SK-N-SH (cell line): ENCODE measurements around the gene SUMO2. TPM values are rescaled to one million over a fixed set of nuclear protein-coding genes. Genes with fewer than 3 reads are reported as not detected.

Experiments used
- CTCF ChIA-PET: fragments of 300-600, 350-600 bp; formaldehyde crosslinking; extraction: SDS; loops from one replicate; lab custom pipeline; 2021; lab: Yijun Ruan, JAX
- POLR2A ChIA-PET: fragments of 350-600 bp; sonication (Branson Sonifier 250); formaldehyde crosslinking; extraction: SDS; loops from one replicate; lab custom pipeline; 2020; ENCODE audit warnings: antibody characterized with exemption, inconsistent platforms; lab: Yijun Ruan, JAX
- DNase-seq: peaks from one replicate; pipeline ENCODE4 v3.0.0; 2012
- H2AFZ ChIP-seq: fragments of 200-600 bp; sonication (generic); 2 replicates; pipeline ENCODE4 v1.8.1; 2016; ENCODE audit warnings: antibody characterized with exemption, mild to moderate bottlenecking, low read depth
- H3F3A ChIP-seq: fragments of 200-600 bp; sonication (generic); replicated peaks from 2 replicates; pipeline ENCODE3; 2016; ENCODE audit warnings: antibody characterized with exemption, mild to moderate bottlenecking; ENCODE audit not compliant: insufficient read depth
- H3K27ac ChIP-seq, 2 experiments: fragments of 200-500 bp in 1 of 2; fragments of 200-600 bp in 1 of 2; sonication (Bioruptor generic) in 1 of 2; sonication (generic), shearing (Covaris generic) in 1 of 2; 2 replicates each; pipeline versions ENCODE4 v1.5.1 to v1.6.1; 2014 to 2016; ENCODE audit warnings: low read depth in 2 of 2, inconsistent platforms in 1 of 2, low read length in 1 of 2, mild to moderate bottlenecking in 1 of 2, mixed read lengths in 1 of 2
- H3K27me3 ChIP-seq: fragments of 200-600 bp; sonication (generic), shearing (Covaris generic); 2 replicates; pipeline ENCODE4 v1.6.1; 2016; ENCODE audit warnings: mixed run types; ENCODE audit not compliant: insufficient read depth
- H3K36me3 ChIP-seq, 2 experiments: fragments of 200-500 bp in 1 of 2; fragments of 200-600 bp in 1 of 2; sonication (Bioruptor generic) in 1 of 2; sonication (generic) in 1 of 2; replicated peaks in 1 of 2; 2 replicates each; pipeline versions ENCODE3 to v1.5.1; 2014 to 2016; ENCODE audit warnings: low read length in 1 of 2, mild to moderate bottlenecking in 1 of 2; ENCODE audit not compliant: insufficient read depth in 2 of 2, control insufficient read depth in 1 of 2
- H3K4me1 ChIP-seq, 2 experiments: fragments of 200-500 bp in 1 of 2; fragments of 200-600 bp in 1 of 2; sonication (Bioruptor generic) in 1 of 2; sonication (generic), shearing (Covaris generic) in 1 of 2; 2 replicates each; pipeline versions ENCODE4 v1.5.1 to v1.6.1; 2014 to 2016; ENCODE audit warnings: low read depth in 1 of 2, low read length in 1 of 2, mixed run types in 1 of 2; ENCODE audit not compliant: insufficient read depth in 2 of 2, control insufficient read depth in 1 of 2
- H3K4me2 ChIP-seq: fragments of 200-600 bp; sonication (generic), shearing (Covaris generic); 2 replicates; pipeline ENCODE4 v1.6.1; 2017; ENCODE audit warnings: mixed run types
- H3K4me3 ChIP-seq, 2 experiments: fragments of 200-500 bp in 1 of 2; fragments of 200-600 bp in 1 of 2; sonication (Bioruptor generic) in 1 of 2; sonication (generic), shearing (Covaris generic) in 1 of 2; 2 replicates each; pipeline versions ENCODE4 v1.5.1 to v1.8.1; 2014 to 2016; ENCODE audit warnings: low read depth in 2 of 2, inconsistent platforms in 1 of 2, low read length in 1 of 2, mild to moderate bottlenecking in 1 of 2, mixed read lengths in 1 of 2, moderate library complexity in 1 of 2
- H3K79me2 ChIP-seq: fragments of 200-600 bp; sonication (generic); 2 replicates; pipeline ENCODE4 v1.8.1; 2017; ENCODE audit warnings: mild to moderate bottlenecking; ENCODE audit not compliant: insufficient read depth
- H3K9ac ChIP-seq: fragments of 200-600 bp; sonication (generic); 2 replicates; pipeline ENCODE4 v1.6.1; 2017; ENCODE audit warnings: mixed run types
- H3K9me2 ChIP-seq: fragments of 200-600 bp; sonication (generic); 2 replicates; pipeline ENCODE4 v1.6.1; 2017; ENCODE audit warnings: mixed run types
- H3K9me3 ChIP-seq: fragments of 200-600 bp; sonication (generic); 2 replicates; pipeline ENCODE4 v1.6.1; 2017; ENCODE audit warnings: mixed run types, mild to moderate bottlenecking, moderate library complexity
- H4K20me1 ChIP-seq: fragments of 200-600 bp; sonication (generic); 2 replicates; pipeline ENCODE4 v1.6.1; 2017; ENCODE audit warnings: mild to moderate bottlenecking, mixed run types; ENCODE audit not compliant: insufficient read depth
- CHD2 ChIP-seq: fragments of 150-350 bp; IDR thresholded peaks from 2 replicates; pipeline ENCODE4 v1.6.1; 2018; ENCODE audit warnings: low read length; ENCODE audit not compliant: partially characterized antibody
- ELF1 ChIP-seq: IDR thresholded peaks from 2 replicates; pipeline ENCODE4 v1.4.0; 2012
- EZH2phosphoT487 ChIP-seq: fragments of 200-600 bp; sonication (generic); IDR thresholded peaks from 2 replicates; pipeline ENCODE4 v1.6.1; 2017; ENCODE audit warnings: low read depth, mixed run types, mild to moderate bottlenecking, antibody characterized with exemption, moderate library complexity, borderline replicate concordance
- GABPA ChIP-seq: IDR thresholded peaks from 2 replicates; pipeline ENCODE4 v1.4.0; 2012; ENCODE audit warnings: low read depth, mild to moderate bottlenecking
- POLR2AphosphoS5 ChIP-seq: IDR thresholded peaks from 2 replicates; pipeline ENCODE4 v1.6.1; 2012; ENCODE audit warnings: low read depth, low read length
- SMC3 ChIP-seq: IDR thresholded peaks from 2 replicates; pipeline ENCODE4 v1.6.1; 2012; ENCODE audit warnings: low read depth, low read length, improper control_type of control experiment
- TEAD4 ChIP-seq: IDR thresholded peaks from 2 replicates; pipeline ENCODE4 v1.4.0; 2012; ENCODE audit warnings: mild to moderate bottlenecking, borderline replicate concordance; ENCODE audit not compliant: insufficient read depth
- YY1 ChIP-seq: IDR thresholded peaks from 2 replicates; pipeline ENCODE4 v1.4.0; 2012; ENCODE audit warnings: low read depth, mild to moderate bottlenecking
- ZBTB33 ChIP-seq: IDR thresholded peaks from 2 replicates; pipeline ENCODE4 v1.4.0; 2012; ENCODE audit warnings: low read depth, borderline replicate concordance
- WGBS: methylation state at CpG from one replicate; pipeline ENCODE4 v1.1.6; 2017; ENCODE audit warnings: low lambda C conversion rate; 5-methylcytosine and 5-hydroxymethylcytosine counted together
- polyA plus RNA-seq, 3 experiments: library from polyadenylated mRNA; depleted of rRNA; stranded (reverse); fragments of >200 nt; gene quantifications; 2 replicates each; pipeline ENCODE4 v1.2.3, GENCODE V29; 2012
- TF ChIP-seq, protein P1 (sequence below): IDR thresholded peaks from 2 replicates; pipeline ENCODE4; 2012
- TF ChIP-seq, protein P2 (sequence below): IDR thresholded peaks from 2 replicates; pipeline ENCODE4 v1.6.1; 2012; ENCODE audit warnings: mild to moderate bottlenecking, low read depth, low read length, moderate library complexity
- TF ChIP-seq, protein P3 (sequence below): IDR thresholded peaks from 2 replicates; pipeline ENCODE4 v1.4.0; 2012; ENCODE audit warnings: low read depth

The SUMO2 gene
- polyA plus RNA-seq, 1 of the 3 experiments (the other 2 are of a cell fraction): 114 TPM

GRCh38 chr17:75144816-75145512, 37.8 kb downstream of the SUMO2 start:
- Histone ChIP-seq H3K79me2 (peaks cover 96% of the 10 kb centered on the region), H3F3A (peaks cover 62% of the 10 kb centered on the region), H3K9ac (no peak overlapping the region), H3K27ac (no peak overlapping the region), H3K4me2 (no peak overlapping the region), H2AFZ (no peak overlapping the region), H3K27me3 (no peaks in the 10 kb centered on the region), H4K20me1 (peaks cover 44% of the 10 kb centered on the region), H3K9me3 (no peaks in the 10 kb centered on the region), H3K36me3 (peaks cover 60 to 89% of the 10 kb centered on the region in 2 experiments), H3K4me1 (no peaks in the 10 kb centered on the region; a peak in 1 of 4 replicates), H3K9me2 (no peaks in the 10 kb centered on the region), H3K4me3 (no peak overlapping the region)
- WGBS: 88% methylated on average over 11 of the region's 11 CpGs
- DNase-seq: no peak
- POLR2A ChIA-PET: interaction anchor here (2.1 kb wide), 1 partner anchor 9 kb away, joined by 14 read pairs; the partner anchor contains the start of gene JPT1
- CTCF ChIA-PET: interaction anchor here (0.8 to 2.1 kb wide), 8 partner anchors 8 to 57 kb away, joined by 3 to 16 read pairs (median 6); partner anchors contain the start of gene NT5C
- TF ChIP-seq POLR2AphosphoS5: no peak
- TF ChIP-seq ELF1: no peak
- TF ChIP-seq, protein P1, sequence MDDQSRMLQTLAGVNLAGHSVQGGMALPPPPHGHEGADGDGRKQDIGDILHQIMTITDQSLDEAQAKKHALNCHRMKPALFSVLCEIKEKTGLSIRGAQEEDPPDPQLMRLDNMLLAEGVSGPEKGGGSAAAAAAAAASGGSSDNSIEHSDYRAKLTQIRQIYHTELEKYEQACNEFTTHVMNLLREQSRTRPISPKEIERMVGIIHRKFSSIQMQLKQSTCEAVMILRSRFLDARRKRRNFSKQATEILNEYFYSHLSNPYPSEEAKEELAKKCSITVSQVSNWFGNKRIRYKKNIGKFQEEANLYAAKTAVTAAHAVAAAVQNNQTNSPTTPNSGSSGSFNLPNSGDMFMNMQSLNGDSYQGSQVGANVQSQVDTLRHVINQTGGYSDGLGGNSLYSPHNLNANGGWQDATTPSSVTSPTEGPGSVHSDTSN: no peak
- TF ChIP-seq GABPA: no peak
- TF ChIP-seq EZH2phosphoT487: no peak
- TF ChIP-seq ZBTB33: no peak
- TF ChIP-seq CHD2: no peak
- TF ChIP-seq, protein P2, sequence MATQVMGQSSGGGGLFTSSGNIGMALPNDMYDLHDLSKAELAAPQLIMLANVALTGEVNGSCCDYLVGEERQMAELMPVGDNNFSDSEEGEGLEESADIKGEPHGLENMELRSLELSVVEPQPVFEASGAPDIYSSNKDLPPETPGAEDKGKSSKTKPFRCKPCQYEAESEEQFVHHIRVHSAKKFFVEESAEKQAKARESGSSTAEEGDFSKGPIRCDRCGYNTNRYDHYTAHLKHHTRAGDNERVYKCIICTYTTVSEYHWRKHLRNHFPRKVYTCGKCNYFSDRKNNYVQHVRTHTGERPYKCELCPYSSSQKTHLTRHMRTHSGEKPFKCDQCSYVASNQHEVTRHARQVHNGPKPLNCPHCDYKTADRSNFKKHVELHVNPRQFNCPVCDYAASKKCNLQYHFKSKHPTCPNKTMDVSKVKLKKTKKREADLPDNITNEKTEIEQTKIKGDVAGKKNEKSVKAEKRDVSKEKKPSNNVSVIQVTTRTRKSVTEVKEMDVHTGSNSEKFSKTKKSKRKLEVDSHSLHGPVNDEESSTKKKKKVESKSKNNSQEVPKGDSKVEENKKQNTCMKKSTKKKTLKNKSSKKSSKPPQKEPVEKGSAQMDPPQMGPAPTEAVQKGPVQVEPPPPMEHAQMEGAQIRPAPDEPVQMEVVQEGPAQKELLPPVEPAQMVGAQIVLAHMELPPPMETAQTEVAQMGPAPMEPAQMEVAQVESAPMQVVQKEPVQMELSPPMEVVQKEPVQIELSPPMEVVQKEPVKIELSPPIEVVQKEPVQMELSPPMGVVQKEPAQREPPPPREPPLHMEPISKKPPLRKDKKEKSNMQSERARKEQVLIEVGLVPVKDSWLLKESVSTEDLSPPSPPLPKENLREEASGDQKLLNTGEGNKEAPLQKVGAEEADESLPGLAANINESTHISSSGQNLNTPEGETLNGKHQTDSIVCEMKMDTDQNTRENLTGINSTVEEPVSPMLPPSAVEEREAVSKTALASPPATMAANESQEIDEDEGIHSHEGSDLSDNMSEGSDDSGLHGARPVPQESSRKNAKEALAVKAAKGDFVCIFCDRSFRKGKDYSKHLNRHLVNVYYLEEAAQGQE: no peak
- TF ChIP-seq, protein P3, sequence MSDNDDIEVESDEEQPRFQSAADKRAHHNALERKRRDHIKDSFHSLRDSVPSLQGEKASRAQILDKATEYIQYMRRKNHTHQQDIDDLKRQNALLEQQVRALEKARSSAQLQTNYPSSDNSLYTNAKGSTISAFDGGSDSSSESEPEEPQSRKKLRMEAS: no peak
- TF ChIP-seq TEAD4: no peak
- no peak for TF ChIP-seq YY1
- no peak for TF ChIP-seq SMC3
